Mucosa of descending colon (tissue), 3 donors: ENCODE results near the gene SDF2L1. TPM values are rescaled to one million over a fixed set of nuclear protein-coding genes. Genes with fewer than 3 reads are reported as not detected.

Experiments used
- ATAC-seq: fragments of 200-7000 bp; cut with Tn5 transposase; one replicate; pipeline ENCODE4 v1.9.1; 2020; ENCODE audit warnings: mild to moderate bottlenecking, moderate library complexity
- DNase-seq, 3 donors: peaks; one replicate each; pipeline ENCODE4 v3.0.0-alpha.2; 2020
- H3K36me3 ChIP-seq: fragments of 200-600 bp; one replicate; pipeline ENCODE4 v1.8.0; 2021; ENCODE audit warnings: low read depth, mild to moderate bottlenecking
- H3K4me1 ChIP-seq: fragments of 200-600 bp; one replicate; pipeline ENCODE4 v1.8.0; 2021; ENCODE audit warnings: low read depth, mild to moderate bottlenecking
- H3K4me3 ChIP-seq: fragments of 200-600 bp; one replicate; pipeline ENCODE4 v1.8.0; 2021; ENCODE audit warnings: mild to moderate bottlenecking
- H3K9me3 ChIP-seq: fragments of 200-600 bp; one replicate; pipeline ENCODE4 v1.8.0; 2021; ENCODE audit warnings: mild to moderate bottlenecking
- CTCF ChIP-seq: fragments of 200-600 bp; IDR thresholded peaks from one replicate; pipeline ENCODE4 v1.8.0; 2022; ENCODE audit warnings: antibody characterized with exemption, mild to moderate bottlenecking
- intact Hi-C, 2 donors: fragments of 100-400 bp; cut with DNase I in 1 of 2; cut with micrococcal nuclease in 1 of 2; formaldehyde crosslinking; loops; one replicate each; pipeline versions ENCODE4 v1.11.0 to v1.11.1; 2022; cut with DNase I, micrococcal nuclease
- total RNA-seq, 3 donors: library from RNA; stranded (reverse); fragmentation: NEBNext Ultra II Directional in 2 of 3; extraction: Animal tissue kit (Norgen Biotek cat#: 25700) in 2 of 3; gene quantifications; one replicate each; pipeline versions ENCODE4 v1.2.1 to v1.2.4, GENCODE V29; 2021 to 2023
- donor health status: DM: no; HTN: no; CAD: no; lungs with moderate emphysema.
- donor health status: DM: no; HTN: no; CAD: no.
- donor health status: DM: no; HTN: yes; CAD: no.

The SDF2L1 gene
- total RNA-seq, 3 donors from 2014 or later: 25.8 to 48.8 (median 28.0) TPM

- no peaks in the 10 kb centered on the region for H3K9me3 ChIP-seq
- H3K36me3 ChIP-seq: no peaks in the 10 kb centered on the region
- DNase-seq (peak in 2 of 3 donors; percentile 69 to 90), ATAC-seq (peak; percentile 49)
- TF ChIP-seq CTCF: peak; percentile 76
- H3K4me1 ChIP-seq: peaks cover 17% of the 10 kb centered on the region
- intact Hi-C loops: no loop called here
- H3K4me3 ChIP-seq: no peak overlapping the region
Measured at GRCh38 chr22:21646608-21647590, 4.8 kb downstream of the SDF2L1 start.

GRCh38 chr22:21650280-21650679, 8.2 kb downstream of the SDF2L1 start:
- TF ChIP-seq CTCF: no peak
- H3K9me3 ChIP-seq: no peaks in the 10 kb centered on the region
- H3K4me3 ChIP-seq: no peak overlapping the region
- peaks cover 16% of the 10 kb centered on the region for H3K4me1 ChIP-seq
- intact Hi-C loops: no loop called here
- DNase-seq (no peak), ATAC-seq (no peak)
- no peaks in the 10 kb centered on the region for H3K36me3 ChIP-seq

- ATAC-seq: no peak
- Histone ChIP-seq H3K4me3 (no peak overlapping the region), H3K36me3 (no peaks in the 10 kb centered on the region), H3K4me1 (peaks cover 16% of the 10 kb centered on the region), H3K9me3 (no peaks in the 10 kb centered on the region)
- no peak for DNase-seq
- intact Hi-C loops: no loop called here
- TF ChIP-seq CTCF: no peak
Measured at GRCh38 chr22:21650823-21651520, 8.9 kb downstream of the SDF2L1 start.

- H3K9me3 ChIP-seq: no peaks in the 10 kb centered on the region
- ATAC-seq: peak; percentile 8
- no peak for TF ChIP-seq CTCF
Measured at GRCh38 chr22:21651521-21652009, 9.5 kb downstream of the SDF2L1 start.

GRCh38 chr22:21652010-21652546, 10.0 kb downstream of the SDF2L1 start:
- TF ChIP-seq CTCF: no peak
- Histone ChIP-seq H3K36me3 (no peaks in the 10 kb centered on the region), H3K4me3 (no peak overlapping the region), H3K9me3 (no peaks in the 10 kb centered on the region), H3K4me1 (peaks cover 13% of the 10 kb centered on the region)
- ATAC-seq: peak; percentile 95
- peak; percentile 88 to 89 (median 88) for DNase-seq
- intact Hi-C loops: no loop called here

More at GRCh38 chr22:21651521-21652009, 9.5 kb downstream of the SDF2L1 start:
- intact Hi-C loops: no loop called here
- DNase-seq: no peak
- H3K4me1 ChIP-seq: peaks cover 14% of the 10 kb centered on the region
- H3K4me3 ChIP-seq: no peak overlapping the region
- no peaks in the 10 kb centered on the region for H3K36me3 ChIP-seq
